HepG2 (cell line): ENCODE measurements around the gene MYPN. TPM values are rescaled to one million over a fixed set of nuclear protein-coding genes. Genes with fewer than 3 reads are reported as not detected.
A peak's percentile ranks its signal among the peaks of the same experiment; 100 is the strongest.

Experiments used
- ATAC-seq: fragments of 200-7000 bp; cut with Tn5 transposase; 3 replicates; pipeline ENCODE4 v1.9.1; 2020; ENCODE audit warnings: mild to moderate bottlenecking, moderate library complexity
- BruUV-seq: library from RNA; stranded (reverse); fragments of 400-500 nt; replicated peaks from 2 replicates; lab custom pipeline; 2021; lab: Mats Ljungman, UMichigan
- CTCF ChIA-PET: fragments of 300-600 bp; formaldehyde crosslinking; extraction: SDS; loops from one replicate; lab custom pipeline; 2021; ENCODE audit warnings: low total read pairs, inconsistent platforms, low intra/inter-chr PET ratio; lab: Yijun Ruan, JAX
- POLR2A ChIA-PET: fragments of 350-600 bp; sonication (Branson Sonifier 250); formaldehyde crosslinking; loops from one replicate; lab custom pipeline; 2020; ENCODE audit warnings: antibody characterized with exemption, inconsistent platforms; lab: Yijun Ruan, JAX
- DNase-seq: peaks from one replicate; pipeline ENCODE4 v3.0.0-alpha.2; 2015; ENCODE audit warnings: low spot score
- FAIRE-seq: peaks from 3 replicates; lab custom pipeline; 2011; peaks lifted over from hg19 to GRCh38; lab: Jason Lieb, UNC
- H2AFZ ChIP-seq: one replicate; pipeline ENCODE4 v1.6.1; 2011; ENCODE audit warnings: low read length, inconsistent platforms
- H3K27ac ChIP-seq: fragments of 300-600 bp; 3 replicates; pipeline ENCODE4 v1.8.0; 2011; ENCODE audit warnings: mixed run types, mild to moderate bottlenecking, mixed read lengths, low read length, inconsistent platforms; ENCODE audit not compliant: insufficient read depth; ENCODE audit errors: extremely low read length
- H3K27me3 ChIP-seq, 2 experiments: fragments of 200-600 bp in 1 of 2; 2 replicates in 1 of 2; 3 replicates in 1 of 2; pipeline versions ENCODE4 v1.6.0 to v1.8.0; 2011; ENCODE audit warnings: low read length in 2 of 2, mild to moderate bottlenecking in 2 of 2, moderate library complexity in 2 of 2, inconsistent platforms in 1 of 2; ENCODE audit not compliant: insufficient read depth in 2 of 2, control insufficient read depth in 1 of 2
- H3K36me3 ChIP-seq, 2 experiments: fragments of 200-600 bp in 1 of 2; replicated peaks in 1 of 2; 2 replicates in 1 of 2; 3 replicates in 1 of 2; pipeline versions ENCODE4 v1.5.1 to v1.8.0; 2011; ENCODE audit warnings: low read length in 2 of 2, inconsistent platforms in 1 of 2; ENCODE audit not compliant: insufficient read depth in 2 of 2, control insufficient read depth in 1 of 2
- H3K4me1 ChIP-seq: 2 replicates; pipeline ENCODE4 v1.5.1; 2012; ENCODE audit warnings: low read length, inconsistent platforms; ENCODE audit not compliant: insufficient read depth
- H3K4me2 ChIP-seq: 2 replicates; pipeline ENCODE4 v1.6.0; 2011; ENCODE audit warnings: low read depth, low read length, inconsistent platforms
- H3K4me3 ChIP-seq, 3 experiments: fragments of 200-600 bp in 1 of 3; sonication (generic), shearing (Covaris generic) in 1 of 3; replicated peaks in 1 of 3; 2 replicates each; pipeline ENCODE4 v1.5.1; 2011 to 2016; ENCODE audit warnings: low read length in 3 of 3, inconsistent platforms in 2 of 3, low read depth in 2 of 3, mild to moderate bottlenecking in 2 of 3, control low read depth in 1 of 3, mixed read lengths in 1 of 3; ENCODE audit not compliant: insufficient read depth in 1 of 3
- H3K79me2 ChIP-seq: one replicate; pipeline ENCODE4 v1.6.1; 2011; ENCODE audit warnings: low read length, inconsistent platforms; ENCODE audit not compliant: insufficient read depth
- H3K9ac ChIP-seq: 2 replicates; pipeline ENCODE4 v1.6.0; 2011; ENCODE audit warnings: mild to moderate bottlenecking, low read depth, low read length, inconsistent platforms; ENCODE audit not compliant: insufficient read depth
- H3K9me3 ChIP-seq: 2 replicates; pipeline ENCODE4 v1.5.1; 2012; ENCODE audit warnings: mild to moderate bottlenecking, low read length
- H4K20me1 ChIP-seq: 2 replicates; pipeline ENCODE4 v1.6.0; 2011; ENCODE audit warnings: inconsistent platforms, mild to moderate bottlenecking, low read length, moderate library complexity; ENCODE audit not compliant: insufficient read depth
- CAMTA2 ChIP-seq: sonication (generic); formaldehyde crosslinking; IDR thresholded peaks from 2 replicates; pipeline ENCODE4 v1.4.0; 2020; ENCODE audit warnings: mild to moderate bottlenecking, missing genetic modification reagents, borderline replicate concordance
- CERS6 ChIP-seq: sonication (generic); formaldehyde crosslinking; IDR thresholded peaks from 2 replicates; pipeline ENCODE4 v1.5.0; 2020; ENCODE audit warnings: missing genetic modification reagents
- FOXK2 ChIP-seq: fragments of 450-650 bp; IDR thresholded peaks from 2 replicates; pipeline ENCODE4 v1.6.1; 2016
- GATAD2A ChIP-seq: IDR thresholded peaks from 2 replicates; pipeline ENCODE4 v1.6.1; 2016
- HMG20A ChIP-seq: IDR thresholded peaks from 2 replicates; pipeline ENCODE4 v1.6.1; 2016; ENCODE audit warnings: borderline replicate concordance
- KLF6 ChIP-seq: IDR thresholded peaks from 2 replicates; pipeline ENCODE4 v1.8.0; 2016; ENCODE audit warnings: missing biosample characterization, missing genetic modification reagents
- MAFK ChIP-seq, 2 experiments: IDR thresholded peaks in 1 of 2; conservative IDR thresholded peaks in 1 of 2; 2 replicates each; pipeline ENCODE4 v1.6.1; 2011; ENCODE audit warnings: improper control_type of control experiment in 2 of 2, low read length in 2 of 2
- NAIF1 ChIP-seq: sonication (generic); formaldehyde crosslinking; IDR thresholded peaks from 2 replicates; pipeline ENCODE4 v1.5.0; 2020; ENCODE audit warnings: mild to moderate bottlenecking, missing genetic modification reagents, borderline replicate concordance
- NFKBIZ ChIP-seq: IDR thresholded peaks from 2 replicates; pipeline ENCODE4 v1.6.1; 2018; ENCODE audit warnings: missing genetic modification reagents, missing compliant biosample characterization
- RXRB ChIP-seq: IDR thresholded peaks from 2 replicates; pipeline ENCODE4 v1.6.1; 2016; ENCODE audit warnings: borderline replicate concordance, missing genetic modification reagents, missing compliant biosample characterization
- SALL2 ChIP-seq: sonication (generic); formaldehyde crosslinking; IDR thresholded peaks from 2 replicates; pipeline ENCODE4 v1.8.1; 2023; ENCODE audit warnings: mild to moderate bottlenecking, missing genetic modification reagents, inconsistent platforms
- THAP11 ChIP-seq: IDR thresholded peaks from 2 replicates; pipeline ENCODE4 v1.6.1; 2016; ENCODE audit warnings: missing biosample characterization, missing genetic modification reagents
- ZBTB21 ChIP-seq: sonication (generic); formaldehyde crosslinking; IDR thresholded peaks from 2 replicates; pipeline ENCODE4 v1.4.0; 2020; ENCODE audit warnings: missing genetic modification reagents
- ZNF251 ChIP-seq: sonication (generic); formaldehyde crosslinking; IDR thresholded peaks from 2 replicates; pipeline ENCODE4 v1.9.0; 2021; ENCODE audit warnings: mild to moderate bottlenecking, missing genetic modification reagents
- ZNF333 ChIP-seq: sonication (generic); formaldehyde crosslinking; IDR thresholded peaks from 2 replicates; pipeline ENCODE4 v1.4.0; 2020; ENCODE audit warnings: mild to moderate bottlenecking, missing genetic modification reagents, borderline replicate concordance
- ZNF614 ChIP-seq: IDR thresholded peaks from 2 replicates; pipeline ENCODE4 v1.6.1; 2018; ENCODE audit warnings: missing biosample characterization, missing genetic modification reagents, inconsistent platforms, borderline replicate concordance
- ZNF788 ChIP-seq: sonication (generic); formaldehyde crosslinking; IDR thresholded peaks from 2 replicates; pipeline ENCODE4 v1.5.0; 2020; ENCODE audit warnings: mild to moderate bottlenecking, missing genetic modification reagents, borderline replicate concordance
- WGBS: methylation state at CpG from one replicate; pipeline ENCODE4 v1.1.6; 2017; ENCODE audit warnings: low lambda C conversion rate; 5-methylcytosine and 5-hydroxymethylcytosine counted together
- in situ Hi-C: cut with HindIII; loops from 2 replicates; pipeline ENCODE4 v1.10.0; 2017; ENCODE audit warnings: low pct_unique_long_range_greater_than_20kb; ENCODE audit not compliant: extremely low pct_ligation_motif_present
- intact Hi-C: fragments of 100-400 bp; cut with micrococcal nuclease; formaldehyde crosslinking; loops from one replicate; pipeline ENCODE4 v1.10.0; 2022; ENCODE audit not compliant: unreplicated experiment
- polyA plus RNA-seq, 8 experiments: library from polyadenylated mRNA; depleted of rRNA in 3 of 8; stranded (reverse) in 7 of 8; unstranded in 1 of 8; fragments of >200 nt; fragmentation: Illumina TruSeq in 4 of 8; extraction: Trizol in 4 of 8; gene quantifications; 2 replicates each; pipeline versions ENCODE4 v1.2.1 to v1.2.3, GENCODE V29; 2011 to 2016; ENCODE audit warnings: low read depth in 4 of 8, missing spikeins in 1 of 8, mixed read lengths in 1 of 8; ENCODE audit not compliant: insufficient read depth in 1 of 8
- total RNA-seq, 5 experiments: library from RNA; depleted of rRNA; stranded (reverse); fragments of >200 nt; fragmentation: Illumina TruSeq; extraction: Trizol; gene quantifications; 2 replicates each; pipeline ENCODE4 v1.2.3, GENCODE V29; 2016; ENCODE audit warnings: low read depth in 1 of 5
- TF ChIP-seq, protein P1 (sequence below): sonication (generic); formaldehyde crosslinking; IDR thresholded peaks from 2 replicates; pipeline ENCODE4 v1.4.0; 2020; ENCODE audit warnings: missing genetic modification reagents
- TF ChIP-seq, protein P2 (sequence below): sonication (generic); formaldehyde crosslinking; IDR thresholded peaks from 2 replicates; pipeline ENCODE4 v1.4.0; 2020; ENCODE audit warnings: missing genetic modification reagents

Gene MYPN
- total and polyA plus RNA-seq, 2 of the 13 experiments (the other 11 are each of a cell fraction or from before 2014, with no cell fraction given) = not detected

GRCh38 chr10:68153473-68154210, 44.4 kb downstream of the MYPN start:
- H3K27ac ChIP-seq = no peak overlapping the region
- H3K4me2 ChIP-seq = no peak overlapping the region
- FAIRE-seq (no peak), DNase-seq (peak; percentile 78), ATAC-seq (peak; percentile 84)
- POLR2A ChIA-PET = no interaction called here
- H2AFZ ChIP-seq = no peak overlapping the region
- in situ Hi-C loops = no loop called here
- H3K79me2 ChIP-seq = no peaks in the 10 kb centered on the region
- no peaks in the 10 kb centered on the region for H4K20me1 ChIP-seq
- H3K9ac ChIP-seq = no peak overlapping the region
- no peak overlapping the region for H3K4me3 ChIP-seq
- no peaks in the 10 kb centered on the region for H3K27me3 ChIP-seq
- CTCF ChIA-PET = no interaction called here
- BruUV-seq = no TSS peak
- 1% methylated on average over 8 of the region's 8 CpGs for WGBS
- H3K36me3 ChIP-seq = no peaks in the 10 kb centered on the region
- intact Hi-C loops = loop anchor here (1.0 kb wide), 1 partner anchor 79 kb away; no protein-coding TSS in a partner anchor
- H3K4me1 ChIP-seq = peaks cover 13% of the 10 kb centered on the region
- H3K9me3 ChIP-seq = no peaks in the 10 kb centered on the region
- TF ChIP-seq NFKBIZ (CRISPR knock-in tag) (peak; percentile 93), ZBTB21 (CRISPR knock-in tag) (peak; percentile 92), ZNF251 (CRISPR knock-in tag) (no peak), SALL2 (CRISPR knock-in tag) (no peak), ZNF333 (CRISPR knock-in tag) (no peak), NAIF1 (CRISPR knock-in tag) (no peak), GATAD2A (CRISPR knock-in tag) (0 out of 2 replicates have a peak, but pooled peaks have one; percentile 32), FOXK2 (0 out of 2 replicates have a peak, but pooled peaks have one; percentile 46), KLF6 (CRISPR knock-in tag) (0 out of 2 replicates have a peak, but pooled peaks have one; percentile 40), ZNF614 (CRISPR knock-in tag) (no peak), HMG20A (CRISPR knock-in tag) (peak; percentile 54; the same call in 1 of the 2 replicates), CAMTA2 (CRISPR knock-in tag) (no peak), THAP11 (CRISPR knock-in tag) (0 out of 2 replicates have a peak, but pooled peaks have one; percentile 31), RXRB (CRISPR knock-in tag) (peak; percentile 26; the same call in 1 of the 2 replicates), CERS6 (no peak), MAFK (conservative IDR thresholded peaks at IDR 0.05 in 1 of 2, IDR thresholded peaks at IDR 0.05 in 1 of 2; ENCODE audit: low read length in 2 of 2) (peak in 1 of 2 experiments; percentile 34; a peak in 1 of 4 replicates), ZNF788 (CRISPR knock-in tag) (no peak)
- TF ChIP-seq, protein P1, sequence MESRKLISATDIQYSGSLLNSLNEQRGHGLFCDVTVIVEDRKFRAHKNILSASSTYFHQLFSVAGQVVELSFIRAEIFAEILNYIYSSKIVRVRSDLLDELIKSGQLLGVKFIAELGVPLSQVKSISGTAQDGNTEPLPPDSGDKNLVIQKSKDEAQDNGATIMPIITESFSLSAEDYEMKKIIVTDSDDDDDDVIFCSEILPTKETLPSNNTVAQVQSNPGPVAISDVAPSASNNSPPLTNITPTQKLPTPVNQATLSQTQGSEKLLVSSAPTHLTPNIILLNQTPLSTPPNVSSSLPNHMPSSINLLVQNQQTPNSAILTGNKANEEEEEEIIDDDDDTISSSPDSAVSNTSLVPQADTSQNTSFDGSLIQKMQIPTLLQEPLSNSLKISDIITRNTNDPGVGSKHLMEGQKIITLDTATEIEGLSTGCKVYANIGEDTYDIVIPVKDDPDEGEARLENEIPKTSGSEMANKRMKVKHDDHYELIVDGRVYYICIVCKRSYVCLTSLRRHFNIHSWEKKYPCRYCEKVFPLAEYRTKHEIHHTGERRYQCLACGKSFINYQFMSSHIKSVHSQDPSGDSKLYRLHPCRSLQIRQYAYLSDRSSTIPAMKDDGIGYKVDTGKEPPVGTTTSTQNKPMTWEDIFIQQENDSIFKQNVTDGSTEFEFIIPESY (CRISPR knock-in tag) = no peak
- TF ChIP-seq, protein P2, sequence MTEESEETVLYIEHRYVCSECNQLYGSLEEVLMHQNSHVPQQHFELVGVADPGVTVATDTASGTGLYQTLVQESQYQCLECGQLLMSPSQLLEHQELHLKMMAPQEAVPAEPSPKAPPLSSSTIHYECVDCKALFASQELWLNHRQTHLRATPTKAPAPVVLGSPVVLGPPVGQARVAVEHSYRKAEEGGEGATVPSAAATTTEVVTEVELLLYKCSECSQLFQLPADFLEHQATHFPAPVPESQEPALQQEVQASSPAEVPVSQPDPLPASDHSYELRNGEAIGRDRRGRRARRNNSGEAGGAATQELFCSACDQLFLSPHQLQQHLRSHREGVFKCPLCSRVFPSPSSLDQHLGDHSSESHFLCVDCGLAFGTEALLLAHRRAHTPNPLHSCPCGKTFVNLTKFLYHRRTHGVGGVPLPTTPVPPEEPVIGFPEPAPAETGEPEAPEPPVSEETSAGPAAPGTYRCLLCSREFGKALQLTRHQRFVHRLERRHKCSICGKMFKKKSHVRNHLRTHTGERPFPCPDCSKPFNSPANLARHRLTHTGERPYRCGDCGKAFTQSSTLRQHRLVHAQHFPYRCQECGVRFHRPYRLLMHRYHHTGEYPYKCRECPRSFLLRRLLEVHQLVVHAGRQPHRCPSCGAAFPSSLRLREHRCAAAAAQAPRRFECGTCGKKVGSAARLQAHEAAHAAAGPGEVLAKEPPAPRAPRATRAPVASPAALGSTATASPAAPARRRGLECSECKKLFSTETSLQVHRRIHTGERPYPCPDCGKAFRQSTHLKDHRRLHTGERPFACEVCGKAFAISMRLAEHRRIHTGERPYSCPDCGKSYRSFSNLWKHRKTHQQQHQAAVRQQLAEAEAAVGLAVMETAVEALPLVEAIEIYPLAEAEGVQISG (CRISPR knock-in tag) = no peak
